Left ventricle myocardium inferior (tissue), 1 donor: ENCODE measurements around the gene TOM1. TPM values are rescaled to one million over a fixed set of nuclear protein-coding genes. Genes with fewer than 3 reads are reported as not detected.

ENCODE experiments used
- DNase-seq: peaks from one replicate; pipeline ENCODE4 v3.0.0-alpha.2; 2020
- H3K27ac ChIP-seq: fragments of 200-600 bp; replicated peaks from 2 replicates; pipeline ENCODE4 v1.8.0; 2021
- H3K27me3 ChIP-seq: fragments of 200-600 bp; 2 replicates; pipeline ENCODE4 v1.8.0; 2021; ENCODE audit warnings: low read depth
- H3K36me3 ChIP-seq: fragments of 200-600 bp; 2 replicates; pipeline ENCODE4 v1.8.0; 2021
- H3K4me1 ChIP-seq: fragments of 200-600 bp; 2 replicates; pipeline ENCODE4 v1.8.0; 2021
- H3K4me3 ChIP-seq: fragments of 200-600 bp; 2 replicates; pipeline ENCODE4 v1.8.0; 2021; ENCODE audit warnings: mild to moderate bottlenecking, moderate library complexity
- H3K9me3 ChIP-seq: fragments of 200-600 bp; replicated peaks from 2 replicates; pipeline ENCODE4 v1.8.0; 2021
- CTCF ChIP-seq: fragments of 200-600 bp; IDR thresholded peaks from 2 replicates; pipeline ENCODE4 v1.8.0; 2021; ENCODE audit warnings: antibody characterized with exemption, mild to moderate bottlenecking, borderline replicate concordance
- intact Hi-C: fragments of 100-400 bp; cut with micrococcal nuclease; formaldehyde crosslinking; loops from one replicate; pipeline ENCODE4 v1.11.0; 2022
- total RNA-seq: library from RNA; stranded (reverse); fragmentation: NEBNext Ultra II Directional; extraction: Animal tissue kit (Norgen Biotek cat#: 25700); gene quantifications from one replicate; pipeline ENCODE4 v1.2.1, GENCODE V29; 2021
- donor health status: DM: no; HTN: yes; CAD: no; lungs with severe emphysema.

The TOM1 gene
- total RNA-seq, 1 donor from 2014 or later = 68.0 TPM

DNA sequence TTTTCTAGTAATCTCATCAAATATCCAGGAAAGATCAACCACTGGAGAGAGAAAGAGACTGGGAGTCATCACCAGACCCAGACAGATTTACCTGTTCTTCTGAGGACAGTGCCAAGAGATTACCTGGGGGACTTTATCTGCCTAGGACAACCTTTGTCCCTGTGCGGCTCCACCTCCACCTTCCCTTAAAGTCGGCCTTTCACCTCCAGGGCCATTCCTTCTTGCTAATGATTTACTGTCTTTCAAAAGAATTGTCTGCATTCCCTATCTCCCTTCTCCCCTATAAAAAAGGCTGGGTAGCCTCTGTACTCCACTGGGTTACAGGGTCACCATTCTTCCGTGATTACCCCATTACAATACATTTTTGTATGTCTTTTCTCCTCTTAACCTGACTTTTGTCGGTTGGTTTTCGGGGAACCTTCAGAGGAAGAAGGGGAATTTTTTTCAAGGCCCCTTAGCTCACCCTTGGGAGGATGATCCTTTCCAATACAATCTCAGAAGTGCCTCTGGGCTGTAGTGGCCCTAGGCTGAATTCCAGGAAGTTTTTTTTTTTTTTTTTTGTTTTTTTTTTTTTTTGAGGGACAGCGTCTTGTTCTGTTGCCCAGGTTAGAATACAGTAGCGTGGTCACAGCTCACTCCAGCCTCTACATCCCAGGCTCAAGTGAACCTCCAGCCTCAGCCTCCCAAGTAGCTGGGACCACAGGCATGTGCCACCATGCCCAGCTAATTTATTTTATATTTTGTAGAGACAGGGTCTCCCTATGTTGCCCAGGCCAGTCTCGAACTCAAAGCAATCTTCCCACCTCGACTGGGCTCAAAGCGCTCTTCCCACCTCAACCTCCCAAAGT lies 79.7 kb downstream of the TOM1 start:
- Histone ChIP-seq H3K27me3 (no peaks in the 10 kb centered on the region), H3K27ac (no peak overlapping the region), H3K4me1 (peaks cover 30% of the 10 kb centered on the region), H3K36me3 (no peaks in the 10 kb centered on the region), H3K9me3 (no peaks in the 10 kb centered on the region), H3K4me3 (no peak overlapping the region)
- intact Hi-C loops = no loop called here
- TF ChIP-seq CTCF = no peak
- DNase-seq = no peak

GRCh38 chr22:35380013-35380412 lies 80.3 kb downstream of the TOM1 start:
- no peak for DNase-seq
- no peak for TF ChIP-seq CTCF
- Histone ChIP-seq H3K9me3 (no peaks in the 10 kb centered on the region), H3K27me3 (no peaks in the 10 kb centered on the region), H3K4me1 (peaks cover 30% of the 10 kb centered on the region), H3K36me3 (no peaks in the 10 kb centered on the region), H3K4me3 (no peak overlapping the region), H3K27ac (peak overlapping the region; percentile 70)
- intact Hi-C loops = no loop called here

DNA sequence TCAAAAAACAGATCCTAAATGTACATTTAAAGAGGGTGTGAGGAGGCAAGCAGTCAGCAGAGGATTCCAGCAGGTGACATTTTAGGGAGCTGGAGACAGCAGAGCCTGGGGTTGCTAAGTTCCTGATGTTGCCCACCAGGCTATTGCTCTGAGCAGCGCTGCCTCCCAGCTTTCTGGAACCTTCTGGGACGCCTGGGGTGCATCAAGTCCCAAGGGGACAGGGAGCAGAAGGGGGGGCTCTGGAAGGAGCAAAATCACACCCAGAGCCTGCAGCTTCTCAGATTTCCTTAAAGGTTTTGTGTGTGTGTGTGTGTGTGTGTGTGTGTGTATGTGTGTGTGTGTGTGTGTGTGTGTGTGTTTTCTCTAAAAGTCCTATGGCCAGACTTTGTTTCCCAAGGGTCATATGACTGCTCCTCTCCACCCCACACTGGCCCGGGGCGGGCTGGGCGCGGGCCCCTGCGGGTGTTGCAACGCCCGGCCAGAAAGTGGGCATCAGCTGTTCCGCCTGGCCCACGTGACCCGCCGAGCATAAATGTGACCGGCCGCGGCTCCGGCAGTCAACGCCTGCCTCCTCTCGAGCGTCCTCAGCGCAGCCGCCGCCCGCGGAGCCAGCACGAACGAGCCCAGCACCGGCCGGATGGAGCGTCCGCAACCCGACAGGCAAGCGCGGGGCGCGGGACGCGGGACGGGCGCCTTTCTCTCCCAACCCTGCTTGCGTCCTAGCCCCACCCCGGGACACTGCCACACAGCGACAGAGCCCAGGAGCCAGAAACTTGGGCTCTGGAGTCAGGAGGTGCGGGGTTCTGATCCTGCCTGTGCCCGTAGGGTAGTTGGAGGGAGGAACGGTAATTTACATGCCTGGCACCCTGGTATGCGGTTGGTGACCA lies 81.1 kb downstream of the TOM1 start, which contains the start of gene HMOX1:
HMOX1 (plus strand) TSS at position 560 of the 887 bp plus-strand sequence; CDS start at position 638, 78 bp downstream.
- H3K27me3 ChIP-seq = no peaks in the 10 kb centered on the region
- no peaks in the 10 kb centered on the region for H3K36me3 ChIP-seq
- DNase-seq = peak; percentile 92
- H3K27ac ChIP-seq = peak within 1 kb of the TSS; percentile 70
- TF ChIP-seq CTCF = peak; percentile 23
- peak within 1 kb of the TSS; percentile 66 for H3K4me3 ChIP-seq
- peaks cover 30% of the 10 kb centered on the region for H3K4me1 ChIP-seq
- H3K9me3 ChIP-seq = no peaks in the 10 kb centered on the region
- intact Hi-C loops = no loop called here

DNA sequence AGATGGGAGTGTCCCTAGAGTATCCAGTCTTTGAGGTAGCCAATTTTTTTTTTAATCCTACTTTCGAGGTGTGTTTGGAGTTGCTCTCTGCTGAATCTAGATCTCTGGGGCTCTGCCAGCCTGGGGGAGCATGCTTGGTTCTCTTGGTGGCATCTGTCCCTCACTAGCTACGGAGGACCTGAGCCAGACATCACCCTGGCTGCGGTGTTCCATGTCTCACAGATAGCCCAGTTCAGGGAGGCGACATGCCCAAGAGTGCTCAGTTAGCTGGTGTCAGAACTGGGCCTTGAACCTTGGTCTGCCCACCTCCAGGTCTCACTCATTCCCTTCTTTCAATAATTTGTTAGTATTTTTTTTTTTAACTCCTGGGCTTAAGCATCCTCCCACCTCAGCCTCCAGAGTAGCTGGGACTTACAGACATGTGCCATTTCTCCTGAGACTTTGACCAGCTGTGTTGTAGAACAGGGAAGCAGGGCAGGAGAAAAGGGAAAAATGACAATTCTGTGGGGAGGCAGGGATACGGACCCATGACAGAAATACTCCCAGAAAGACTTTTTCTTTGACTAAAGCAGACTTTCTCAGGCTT lies 81.8 kb downstream of the TOM1 start:
- Histone ChIP-seq H3K9me3 (no peaks in the 10 kb centered on the region), H3K27me3 (no peaks in the 10 kb centered on the region), H3K4me1 (peaks cover 24% of the 10 kb centered on the region), H3K36me3 (no peaks in the 10 kb centered on the region), H3K4me3 (peak overlapping the region; percentile 66), H3K27ac (peak overlapping the region; percentile 70)
- DNase-seq = no peak
- no peak for TF ChIP-seq CTCF
- intact Hi-C loops = no loop called here

DNA sequence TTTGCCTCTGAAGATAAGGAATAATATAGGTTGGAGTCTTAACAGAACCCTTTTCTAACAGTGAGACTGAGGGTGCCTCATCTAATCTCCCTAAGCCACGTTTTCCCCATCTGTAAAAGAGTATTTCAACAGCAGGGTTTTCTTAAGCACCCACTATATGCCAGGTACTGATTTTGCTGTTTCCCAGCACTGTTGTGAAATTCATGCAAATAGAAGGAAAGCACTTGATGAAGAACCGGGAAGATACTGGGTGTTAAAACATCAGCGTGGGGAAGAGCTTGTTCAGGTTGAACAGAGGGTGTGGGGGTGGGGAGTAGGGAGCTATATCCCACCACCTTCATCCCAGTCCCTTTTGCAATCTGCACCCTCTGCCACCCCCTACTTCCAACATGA lies 84.0 kb downstream of the TOM1 start:
- H3K9me3 ChIP-seq = no peaks in the 10 kb centered on the region
- peaks cover 14% of the 10 kb centered on the region for H3K36me3 ChIP-seq
- intact Hi-C loops = no loop called here
- H3K4me1 ChIP-seq = peaks cover 15% of the 10 kb centered on the region
- no peak for TF ChIP-seq CTCF
- no peak for DNase-seq
- H3K27ac ChIP-seq = no peak overlapping the region
- no peaks in the 10 kb centered on the region for H3K27me3 ChIP-seq
- H3K4me3 ChIP-seq = no peak overlapping the region
